Esophagus squamous epithelium (tissue), 4 donors: ENCODE measurements around the gene ADGRG3.

Experiments used
- POLR2A ChIP-seq, 4 donors: fragments of 450-650 bp; IDR thresholded peaks; one replicate each; pipeline ENCODE4 v1.6.1; 2017; ENCODE audit warnings: antibody characterized with exemption in 4 of 4, mild to moderate bottlenecking in 4 of 4, moderate library complexity in 3 of 4
- TF ChIP-seq, protein P1 (sequence below), 6 experiments: fragments of 450-650 bp in 4 of 6; fragments of 200-600 bp in 2 of 6; sonication (generic) in 2 of 6; IDR thresholded peaks; one replicate each; pipeline ENCODE4 v1.5.1; 2016 to 2019; ENCODE audit warnings: antibody characterized with exemption in 6 of 6, mild to moderate bottlenecking in 4 of 6, moderate library complexity in 4 of 6

DNA sequence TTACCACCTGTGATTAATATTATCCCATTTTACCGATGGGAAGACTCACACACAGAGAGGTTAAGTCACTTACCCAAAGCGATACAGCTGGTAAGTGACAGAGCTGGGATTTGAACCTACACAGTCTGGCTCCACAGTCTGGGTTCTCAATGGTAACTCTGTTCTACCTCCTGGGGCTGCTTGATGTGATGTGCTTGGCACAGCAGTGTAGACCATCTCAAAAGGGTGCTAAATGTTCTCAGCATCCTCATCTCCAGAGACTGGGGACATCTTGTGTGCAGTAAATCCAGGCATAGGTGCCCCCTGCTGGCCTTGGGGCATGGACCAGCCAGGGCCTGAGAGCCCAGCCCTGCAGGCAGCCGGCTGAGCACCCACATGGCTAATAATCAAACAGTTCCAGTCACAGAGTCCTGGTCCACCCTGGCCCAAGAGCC is 52.1 kb downstream of the ADGRG3 start:
- TF ChIP-seq, protein P1, sequence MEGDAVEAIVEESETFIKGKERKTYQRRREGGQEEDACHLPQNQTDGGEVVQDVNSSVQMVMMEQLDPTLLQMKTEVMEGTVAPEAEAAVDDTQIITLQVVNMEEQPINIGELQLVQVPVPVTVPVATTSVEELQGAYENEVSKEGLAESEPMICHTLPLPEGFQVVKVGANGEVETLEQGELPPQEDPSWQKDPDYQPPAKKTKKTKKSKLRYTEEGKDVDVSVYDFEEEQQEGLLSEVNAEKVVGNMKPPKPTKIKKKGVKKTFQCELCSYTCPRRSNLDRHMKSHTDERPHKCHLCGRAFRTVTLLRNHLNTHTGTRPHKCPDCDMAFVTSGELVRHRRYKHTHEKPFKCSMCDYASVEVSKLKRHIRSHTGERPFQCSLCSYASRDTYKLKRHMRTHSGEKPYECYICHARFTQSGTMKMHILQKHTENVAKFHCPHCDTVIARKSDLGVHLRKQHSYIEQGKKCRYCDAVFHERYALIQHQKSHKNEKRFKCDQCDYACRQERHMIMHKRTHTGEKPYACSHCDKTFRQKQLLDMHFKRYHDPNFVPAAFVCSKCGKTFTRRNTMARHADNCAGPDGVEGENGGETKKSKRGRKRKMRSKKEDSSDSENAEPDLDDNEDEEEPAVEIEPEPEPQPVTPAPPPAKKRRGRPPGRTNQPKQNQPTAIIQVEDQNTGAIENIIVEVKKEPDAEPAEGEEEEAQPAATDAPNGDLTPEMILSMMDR (IDR thresholded peaks at IDR 0.05), result peak; percentile 12 to 54 (median 36)
- no peak for TF ChIP-seq POLR2A (IDR thresholded peaks at IDR 0.05)
